ENCODE data around the gene INTS15.
A peak's percentile ranks its signal among the peaks of the same experiment; 100 is the strongest.

The INTS15 gene

DNA sequence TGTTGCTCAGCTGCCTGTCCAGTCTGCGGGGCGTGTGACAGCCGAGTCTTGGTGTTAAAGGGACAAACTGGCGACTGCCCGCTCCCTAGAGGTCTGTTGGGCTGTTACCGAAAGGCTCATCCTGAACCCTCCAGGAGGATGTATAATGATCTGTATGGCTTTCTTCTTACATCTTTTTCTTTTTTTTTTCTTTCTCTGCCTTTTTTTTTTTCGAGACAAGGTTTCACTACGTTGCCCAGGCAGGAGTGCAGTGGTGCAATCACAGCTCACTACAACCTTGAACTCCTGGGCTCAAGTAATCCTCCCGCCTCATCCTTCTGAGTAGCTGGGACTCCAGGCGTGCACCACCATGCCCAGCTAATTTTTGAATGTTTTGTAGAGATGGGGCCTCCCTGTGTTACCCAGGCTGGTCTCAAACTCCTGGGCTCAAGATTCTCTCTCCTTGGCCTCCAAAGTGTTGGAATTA, 857 bp downstream of the INTS15 start:
- no peak overlapping the region for H3K4ac ChIP-seq (ENCODE audit: low read length)
- no peaks in the 10 kb centered on the region for H3K9me3 ChIP-seq (replicated peaks in 1 of 2; ENCODE audit: control insufficient read depth in 2 of 2, insufficient read depth in 1 of 2, low read depth in 1 of 2, low read length in 2 of 2)
- WGBS, 2 donors (ENCODE audit: extremely low coverage in 2 of 2, insufficient read length in 2 of 2, insufficient replicate concordance in 1 of 2): no CpG with 5 or more reads among the region's 10 CpGs
- peak overlapping the region; percentile 99 for H2AFZ ChIP-seq (ENCODE audit: low read length)
- H3K23ac ChIP-seq (ENCODE audit: low read depth, low read length, poor library complexity): no peak overlapping the region
- H2BK12ac ChIP-seq (ENCODE audit: low read length): no peak overlapping the region
- H3K4me1 ChIP-seq (ENCODE audit: control insufficient read depth in 2 of 2, insufficient read depth in 1 of 2, low read depth in 1 of 2, low read length in 2 of 2): peaks cover 3 to 6% of the 10 kb centered on the region in 2 donors
- H2BK5ac ChIP-seq (ENCODE audit: low read length): no peak overlapping the region
- H3K36me3 ChIP-seq (replicated peaks in 1 of 2; ENCODE audit: control insufficient read depth in 2 of 2, insufficient read depth in 2 of 2, low read length in 2 of 2): peaks cover 29 to 69% of the 10 kb centered on the region in 2 donors
- DNase-seq (ENCODE audit: low spot score): no peak
- H4K8ac ChIP-seq (ENCODE audit: low read depth, low read length): no peak overlapping the region
- H3K14ac ChIP-seq (ENCODE audit: low read length): no peak overlapping the region
- peak overlapping the region; percentile 98 for H3K9ac ChIP-seq (ENCODE audit: low read depth, low read length, poor library complexity)
- H2AK5ac ChIP-seq (ENCODE audit: low read depth, low read length): no peak overlapping the region
- no peak overlapping the region for H3K27ac ChIP-seq (replicated peaks; ENCODE audit: low read length)
- H3K18ac ChIP-seq (ENCODE audit: low read length): peak overlapping the region; percentile 97
- H3K4me3 ChIP-seq (ENCODE audit: low read length in 2 of 2): peak overlapping the region; percentile 98 to 99
- peak overlapping the region; percentile 89 for H3K4me2 ChIP-seq (ENCODE audit: insufficient read depth, low read length, poor library complexity, severe bottlenecking)
- H2BK120ac ChIP-seq (ENCODE audit: low read depth, low read length): no peak overlapping the region
- no peak overlapping the region for H2BK15ac ChIP-seq (ENCODE audit: low read length)
- peaks cover 0 to 4% (median 0%) of the 10 kb centered on the region in 3 experiments for H3K27me3 ChIP-seq (ENCODE audit: control insufficient read depth in 3 of 3, insufficient read depth in 3 of 3, low read depth in 1 of 3, low read length in 3 of 3)
- no peak overlapping the region for H4K91ac ChIP-seq (ENCODE audit: low read depth, low read length, poor library complexity)
- peaks cover 3% of the 10 kb centered on the region for H3K79me1 ChIP-seq (ENCODE audit: low read depth, low read length)

DNA sequence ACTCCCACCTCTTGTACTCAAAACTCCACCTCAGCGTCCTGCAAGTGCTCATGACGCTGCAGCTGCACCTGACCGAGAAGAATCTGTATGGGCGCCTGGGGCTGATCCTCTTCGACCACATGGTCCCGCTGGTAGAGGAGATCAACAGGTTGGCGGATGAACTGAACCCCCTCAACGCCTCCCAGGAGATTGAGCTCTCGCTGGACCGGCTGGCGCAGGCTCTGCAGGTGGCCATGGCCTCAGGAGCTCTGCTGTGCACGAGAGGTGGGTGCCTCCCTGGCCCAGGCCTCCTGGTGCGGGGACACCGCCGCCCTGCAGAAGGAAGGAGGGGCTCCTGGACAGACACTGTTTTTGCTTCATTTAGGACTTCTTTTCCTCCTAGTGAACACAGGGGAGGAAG, 10.3 kb downstream of the INTS15 start:
- H3K9ac ChIP-seq (ENCODE audit: low read depth, low read length, poor library complexity): no peak overlapping the region
- no peaks in the 10 kb centered on the region for H3K27me3 ChIP-seq (ENCODE audit: control insufficient read depth in 3 of 3, insufficient read depth in 3 of 3, low read depth in 1 of 3, low read length in 3 of 3)
- H2BK120ac ChIP-seq (ENCODE audit: low read depth, low read length): no peak overlapping the region
- H3K18ac ChIP-seq (ENCODE audit: low read length): no peak overlapping the region
- H4K91ac ChIP-seq (ENCODE audit: low read depth, low read length, poor library complexity): no peak overlapping the region
- no peak overlapping the region for H4K8ac ChIP-seq (ENCODE audit: low read depth, low read length)
- H3K23ac ChIP-seq (ENCODE audit: low read depth, low read length, poor library complexity): no peak overlapping the region
- H3K14ac ChIP-seq (ENCODE audit: low read length): no peak overlapping the region
- DNase-seq (ENCODE audit: low spot score): no peak
- no peak overlapping the region for H3K4me3 ChIP-seq (ENCODE audit: low read length in 2 of 2)
- no peak overlapping the region for H2AFZ ChIP-seq (ENCODE audit: low read length)
- no peak overlapping the region for H3K4me2 ChIP-seq (ENCODE audit: insufficient read depth, low read length, poor library complexity, severe bottlenecking)
- no peaks in the 10 kb centered on the region for H3K4me1 ChIP-seq (ENCODE audit: control insufficient read depth in 2 of 2, insufficient read depth in 1 of 2, low read depth in 1 of 2, low read length in 2 of 2)
- H3K4ac ChIP-seq (ENCODE audit: low read length): no peak overlapping the region
- no peak overlapping the region for H2AK5ac ChIP-seq (ENCODE audit: low read depth, low read length)
- H2BK5ac ChIP-seq (ENCODE audit: low read length): no peak overlapping the region
- H3K9me3 ChIP-seq (replicated peaks in 1 of 2; ENCODE audit: control insufficient read depth in 2 of 2, insufficient read depth in 1 of 2, low read depth in 1 of 2, low read length in 2 of 2): no peaks in the 10 kb centered on the region
- no peak overlapping the region for H2BK12ac ChIP-seq (ENCODE audit: low read length)
- peaks cover 2% of the 10 kb centered on the region for H3K79me1 ChIP-seq (ENCODE audit: low read depth, low read length)
- no peak overlapping the region for H3K27ac ChIP-seq (replicated peaks; ENCODE audit: low read length)
- no CpG with 5 or more reads among the region's 15 CpGs for WGBS, 2 donors (ENCODE audit: extremely low coverage in 2 of 2, insufficient read length in 2 of 2, insufficient replicate concordance in 1 of 2)
- H2BK15ac ChIP-seq (ENCODE audit: low read length): no peak overlapping the region
- H3K36me3 ChIP-seq (replicated peaks in 1 of 2; ENCODE audit: control insufficient read depth in 2 of 2, insufficient read depth in 2 of 2, low read length in 2 of 2): peaks cover 46 to 93% of the 10 kb centered on the region in 2 donors

DNA sequence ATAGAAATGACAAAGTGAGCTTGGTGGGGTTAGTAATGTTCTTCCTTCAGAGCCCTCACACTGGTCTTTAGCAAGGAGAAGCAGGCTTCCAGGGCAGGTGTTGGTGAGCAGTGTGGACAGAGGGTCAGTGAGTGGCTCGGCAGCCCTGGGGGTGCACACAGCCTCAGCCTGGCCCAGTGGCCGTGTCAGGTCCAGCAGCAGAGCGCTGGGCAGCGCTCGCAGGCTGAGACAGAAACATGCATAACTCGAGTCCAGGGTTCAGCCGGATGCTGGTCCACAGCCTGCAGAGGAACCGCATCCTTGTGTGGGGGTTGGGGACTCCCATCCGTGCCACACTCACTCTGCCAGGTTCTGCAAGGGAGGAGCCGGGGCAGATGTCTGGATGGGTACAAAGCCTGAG, 14.6 kb downstream of the INTS15 start:
- Histone ChIP-seq H2BK12ac (ENCODE audit: low read length) (no peak overlapping the region), H2AFZ (ENCODE audit: low read length) (no peak overlapping the region), H3K23ac (ENCODE audit: low read depth, low read length, poor library complexity) (peak overlapping the region; percentile 20), H3K4ac (ENCODE audit: low read length) (no peak overlapping the region), H3K79me1 (ENCODE audit: low read depth, low read length) (no peaks in the 10 kb centered on the region), H2BK15ac (ENCODE audit: low read length) (no peak overlapping the region), H2AK5ac (ENCODE audit: low read depth, low read length) (no peak overlapping the region), H3K36me3 (replicated peaks in 1 of 2; ENCODE audit: control insufficient read depth in 2 of 2, insufficient read depth in 2 of 2, low read length in 2 of 2) (peaks cover 21 to 85% of the 10 kb centered on the region in 2 donors), H3K4me3 (ENCODE audit: low read length in 2 of 2) (no peak overlapping the region), H3K9ac (ENCODE audit: low read depth, low read length, poor library complexity) (peak overlapping the region; percentile 32), H3K4me2 (ENCODE audit: insufficient read depth, low read length, poor library complexity, severe bottlenecking) (no peak overlapping the region), H3K14ac (ENCODE audit: low read length) (no peak overlapping the region), H3K18ac (ENCODE audit: low read length) (no peak overlapping the region), H4K91ac (ENCODE audit: low read depth, low read length, poor library complexity) (no peak overlapping the region), H2BK120ac (ENCODE audit: low read depth, low read length) (no peak overlapping the region), H2BK5ac (ENCODE audit: low read length) (no peak overlapping the region), H3K9me3 (replicated peaks in 1 of 2; ENCODE audit: control insufficient read depth in 2 of 2, insufficient read depth in 1 of 2, low read depth in 1 of 2, low read length in 2 of 2) (no peaks in the 10 kb centered on the region), H3K4me1 (ENCODE audit: control insufficient read depth in 2 of 2, insufficient read depth in 1 of 2, low read depth in 1 of 2, low read length in 2 of 2) (no peaks in the 10 kb centered on the region), H4K8ac (ENCODE audit: low read depth, low read length) (no peak overlapping the region), H3K27me3 (ENCODE audit: control insufficient read depth in 3 of 3, insufficient read depth in 3 of 3, low read depth in 1 of 3, low read length in 3 of 3) (no peaks in the 10 kb centered on the region), H3K27ac (replicated peaks; ENCODE audit: low read length) (no peak overlapping the region)
- no peak for DNase-seq (ENCODE audit: low spot score)
- WGBS, 2 donors (ENCODE audit: extremely low coverage in 2 of 2, insufficient read length in 2 of 2, insufficient replicate concordance in 1 of 2): no CpG with 5 or more reads among the region's 10 CpGs

DNA sequence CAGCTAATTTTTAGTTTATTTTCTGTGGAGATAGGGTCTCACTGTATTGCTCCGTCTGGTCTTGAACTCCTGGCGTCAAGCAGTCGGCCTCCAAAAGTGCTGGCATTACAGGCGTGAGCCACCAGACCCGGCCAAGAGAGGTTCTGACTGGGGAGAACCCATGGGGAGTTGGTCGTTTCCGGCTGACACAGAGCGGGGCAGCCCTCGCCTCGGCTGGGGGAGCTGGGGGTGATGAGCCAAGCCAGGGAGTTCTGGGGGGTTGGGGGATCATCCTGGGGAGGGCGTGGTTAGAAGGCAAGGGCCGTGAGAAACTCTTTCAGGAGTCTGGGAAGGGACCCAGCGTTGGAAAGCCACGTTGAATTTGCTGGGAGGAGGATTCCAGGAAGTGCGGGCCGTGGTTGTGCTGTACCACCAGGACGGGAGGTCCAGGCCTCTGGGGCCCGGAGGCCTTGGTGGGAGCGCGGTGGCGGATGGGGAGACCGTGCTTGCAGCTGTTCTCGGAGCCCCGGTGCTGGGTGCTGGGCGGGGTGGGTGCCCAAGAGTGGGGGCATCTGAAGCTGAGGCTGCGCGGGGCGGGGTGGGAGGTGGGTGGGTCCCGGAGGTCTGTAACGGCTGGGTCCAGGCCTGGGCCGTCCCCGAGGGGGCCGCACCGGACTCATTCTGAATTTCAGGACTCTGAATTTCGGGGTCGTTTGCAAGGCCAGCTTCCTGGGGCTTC, 17.2 kb downstream of the INTS15 start:
- no peaks in the 10 kb centered on the region for H3K9me3 ChIP-seq (replicated peaks in 1 of 2; ENCODE audit: control insufficient read depth in 2 of 2, insufficient read depth in 1 of 2, low read depth in 1 of 2, low read length in 2 of 2)
- no peaks in the 10 kb centered on the region for H3K79me1 ChIP-seq (ENCODE audit: low read depth, low read length)
- H3K14ac ChIP-seq (ENCODE audit: low read length): no peak overlapping the region
- no peak overlapping the region for H4K91ac ChIP-seq (ENCODE audit: low read depth, low read length, poor library complexity)
- H3K23ac ChIP-seq (ENCODE audit: low read depth, low read length, poor library complexity): no peak overlapping the region
- no peak overlapping the region for H3K4ac ChIP-seq (ENCODE audit: low read length)
- peaks cover 14 to 62% of the 10 kb centered on the region in 2 donors for H3K36me3 ChIP-seq (replicated peaks in 1 of 2; ENCODE audit: control insufficient read depth in 2 of 2, insufficient read depth in 2 of 2, low read length in 2 of 2)
- H3K27ac ChIP-seq (replicated peaks; ENCODE audit: low read length): no peak overlapping the region
- H3K9ac ChIP-seq (ENCODE audit: low read depth, low read length, poor library complexity): no peak overlapping the region
- H2BK5ac ChIP-seq (ENCODE audit: low read length): no peak overlapping the region
- no peak overlapping the region for H2BK15ac ChIP-seq (ENCODE audit: low read length)
- H3K4me3 ChIP-seq (ENCODE audit: low read length in 2 of 2): no peak overlapping the region
- H2BK12ac ChIP-seq (ENCODE audit: low read length): no peak overlapping the region
- H4K8ac ChIP-seq (ENCODE audit: low read depth, low read length): no peak overlapping the region
- no peaks in the 10 kb centered on the region for H3K4me1 ChIP-seq (ENCODE audit: control insufficient read depth in 2 of 2, insufficient read depth in 1 of 2, low read depth in 1 of 2, low read length in 2 of 2)
- H2BK120ac ChIP-seq (ENCODE audit: low read depth, low read length): no peak overlapping the region
- H2AK5ac ChIP-seq (ENCODE audit: low read depth, low read length): no peak overlapping the region
- H3K4me2 ChIP-seq (ENCODE audit: insufficient read depth, low read length, poor library complexity, severe bottlenecking): no peak overlapping the region
- DNase-seq (ENCODE audit: low spot score): no peak
- no CpG with 5 or more reads among the region's 36 CpGs for WGBS, 2 donors (ENCODE audit: extremely low coverage in 2 of 2, insufficient read length in 2 of 2, insufficient replicate concordance in 1 of 2)
- no peak overlapping the region for H2AFZ ChIP-seq (ENCODE audit: low read length)
- no peak overlapping the region for H3K18ac ChIP-seq (ENCODE audit: low read length)
- no peaks in the 10 kb centered on the region for H3K27me3 ChIP-seq (ENCODE audit: control insufficient read depth in 3 of 3, insufficient read depth in 3 of 3, low read depth in 1 of 3, low read length in 3 of 3)
